Caco-2 (cell line): ENCODE results near the gene GSE1. TPM values are rescaled to one million over a fixed set of nuclear protein-coding genes. Genes with fewer than 3 reads are reported as not detected.

Source experiments
- BruUV-seq: library from RNA; stranded (reverse); fragments of 400-500 nt; replicated peaks from 2 replicates; lab custom pipeline; 2021; lab: Mats Ljungman, UMichigan
- CTCF ChIA-PET: fragments of 300-600 bp; sonication (Branson Sonifier 250); formaldehyde crosslinking; loops from one replicate; lab custom pipeline; 2022; ENCODE audit warnings: antibody characterized with exemption; lab: Charles Lee
- POLR2A ChIA-PET: fragments of 300-600 bp; sonication (Branson Sonifier 250); formaldehyde crosslinking; loops from one replicate; lab custom pipeline; 2022; ENCODE audit warnings: antibody characterized with exemption; lab: Charles Lee
- DNase-seq, 2 experiments: peaks; one replicate each; pipeline versions ENCODE4 v3.0.0 to v3.0.0-alpha.2; 2020 to 2022
- H3K27me3 ChIP-seq: replicated peaks from 2 replicates; pipeline ENCODE4 v1.6.0; 2011; ENCODE audit warnings: low read length; ENCODE audit not compliant: control insufficient read depth, insufficient read depth
- H3K36me3 ChIP-seq: 2 replicates; pipeline ENCODE4 v1.5.1; 2011; ENCODE audit warnings: low read length; ENCODE audit not compliant: control insufficient read depth, insufficient read depth
- H3K4me1 ChIP-seq: fragments of 250-450 bp; sonication (Bioruptor Pico); 2 replicates; pipeline ENCODE4 v1.5.1; 2020; ENCODE audit warnings: mild to moderate bottlenecking
- H3K4me3 ChIP-seq: 2 replicates; pipeline ENCODE4 v1.5.1; 2011; ENCODE audit warnings: low read depth, mild to moderate bottlenecking, control low read depth, low read length
- H3K9me3 ChIP-seq: fragments of 250-450 bp; sonication (Bioruptor Pico); 2 replicates; pipeline ENCODE4 v1.5.1; 2020; ENCODE audit warnings: mild to moderate bottlenecking, moderate library complexity
- H3K27ac Mint-ChIP-seq: one replicate; pipeline ENCODE4 v1.8.0; 2022; ENCODE audit warnings: mixed read lengths; ENCODE audit not compliant: unreplicated experiment
- H3K27me3 Mint-ChIP-seq: one replicate; pipeline ENCODE4 v1.8.0; 2022; ENCODE audit warnings: mixed read lengths; ENCODE audit not compliant: insufficient read depth, unreplicated experiment
- H3K36me3 Mint-ChIP-seq: one replicate; pipeline ENCODE4 v1.8.0; 2022; ENCODE audit warnings: mild to moderate bottlenecking, mixed read lengths; ENCODE audit not compliant: insufficient read depth, unreplicated experiment
- H3K4me1 Mint-ChIP-seq: one replicate; pipeline ENCODE4 v1.8.0; 2022; ENCODE audit warnings: low read depth, mixed read lengths; ENCODE audit not compliant: unreplicated experiment
- H3K4me3 Mint-ChIP-seq: one replicate; pipeline ENCODE4 v1.8.0; 2022; ENCODE audit warnings: mild to moderate bottlenecking, moderate library complexity, mixed read lengths; ENCODE audit not compliant: unreplicated experiment
- H3K9me3 Mint-ChIP-seq: one replicate; pipeline ENCODE4 v1.8.0; 2022; ENCODE audit warnings: mixed read lengths; ENCODE audit not compliant: unreplicated experiment
- intact Hi-C: fragments of 100-400 bp; cut with micrococcal nuclease; formaldehyde crosslinking; loops from one replicate; pipeline ENCODE4 v1.10.0; 2022; ENCODE audit not compliant: unreplicated experiment
- total RNA-seq: library from RNA; stranded (reverse); gene quantifications from 2 replicates; pipeline ENCODE4 v1.2.3, GENCODE V29; 2022
- TF ChIP-seq, protein P1 (sequence below), 2 experiments: fragments of 200-600 bp in 1 of 2; IDR thresholded peaks; 1 replicate in 1 of 2; 2 replicates in 1 of 2; pipeline versions ENCODE4 v1.5.1 to v1.8.0; 2011 to 2022; ENCODE audit warnings: antibody characterized with exemption in 1 of 2, control low read depth in 1 of 2, inconsistent platforms in 1 of 2, low read depth in 1 of 2, low read length in 1 of 2, mild to moderate bottlenecking in 1 of 2, moderate library complexity in 1 of 2; ENCODE audit not compliant: insufficient read depth in 1 of 2, severe bottlenecking in 1 of 2, unreplicated experiment in 1 of 2

Gene GSE1
- total RNA-seq, 1 experiment from 2014 or later: 142 TPM

DNA sequence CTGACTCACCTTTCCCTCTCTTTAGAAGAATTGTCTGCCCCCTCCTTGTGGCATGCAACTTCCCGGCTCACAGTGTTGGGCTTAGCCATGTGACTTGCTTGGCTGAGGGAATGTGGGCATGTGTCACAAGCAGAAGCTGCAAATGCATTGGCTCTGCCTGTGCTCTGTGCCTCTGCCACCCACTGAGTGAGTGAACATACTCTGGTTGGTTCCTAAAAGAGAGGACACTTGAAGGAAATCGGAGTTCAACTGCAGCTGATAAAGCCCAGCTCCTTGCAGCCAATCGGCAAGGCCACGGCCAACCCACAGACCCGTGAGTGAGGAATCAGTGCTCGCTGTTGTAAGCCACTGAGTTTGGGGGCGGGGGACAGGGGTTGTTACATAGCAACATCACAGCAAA is 86.5 kb downstream of the GSE1 start:
- Histone ChIP-seq H3K4me3 (no peak overlapping the region), H3K4me1 (peaks cover 6% of the 10 kb centered on the region; the same call in 1 of the 2 replicates), H3K36me3 (no peaks in the 10 kb centered on the region), H3K9me3 (no peaks in the 10 kb centered on the region), H3K27me3 (no peaks in the 10 kb centered on the region)
- Mint-ChIP-seq H3K4me3 (no peak overlapping the region), H3K36me3 (no peaks in the 10 kb centered on the region), H3K27ac (no peak overlapping the region), H3K9me3 (no peaks in the 10 kb centered on the region), H3K27me3 (no peaks in the 10 kb centered on the region), H3K4me1 (no peaks in the 10 kb centered on the region)
- CTCF ChIA-PET: interaction anchor here (0.5 to 1.6 kb wide), 2 partner anchors 15 to 18 kb away, joined by 5 to 6 read pairs; no protein-coding TSS in a partner anchor
- TF ChIP-seq, protein P1, sequence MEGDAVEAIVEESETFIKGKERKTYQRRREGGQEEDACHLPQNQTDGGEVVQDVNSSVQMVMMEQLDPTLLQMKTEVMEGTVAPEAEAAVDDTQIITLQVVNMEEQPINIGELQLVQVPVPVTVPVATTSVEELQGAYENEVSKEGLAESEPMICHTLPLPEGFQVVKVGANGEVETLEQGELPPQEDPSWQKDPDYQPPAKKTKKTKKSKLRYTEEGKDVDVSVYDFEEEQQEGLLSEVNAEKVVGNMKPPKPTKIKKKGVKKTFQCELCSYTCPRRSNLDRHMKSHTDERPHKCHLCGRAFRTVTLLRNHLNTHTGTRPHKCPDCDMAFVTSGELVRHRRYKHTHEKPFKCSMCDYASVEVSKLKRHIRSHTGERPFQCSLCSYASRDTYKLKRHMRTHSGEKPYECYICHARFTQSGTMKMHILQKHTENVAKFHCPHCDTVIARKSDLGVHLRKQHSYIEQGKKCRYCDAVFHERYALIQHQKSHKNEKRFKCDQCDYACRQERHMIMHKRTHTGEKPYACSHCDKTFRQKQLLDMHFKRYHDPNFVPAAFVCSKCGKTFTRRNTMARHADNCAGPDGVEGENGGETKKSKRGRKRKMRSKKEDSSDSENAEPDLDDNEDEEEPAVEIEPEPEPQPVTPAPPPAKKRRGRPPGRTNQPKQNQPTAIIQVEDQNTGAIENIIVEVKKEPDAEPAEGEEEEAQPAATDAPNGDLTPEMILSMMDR (IDR thresholded peaks at IDR 0.05; ENCODE audit: insufficient read depth in 1 of 2, low read depth in 1 of 2, low read length in 1 of 2, severe bottlenecking in 1 of 2, unreplicated experiment in 1 of 2): no peak
- POLR2A ChIA-PET: no interaction called here
- intact Hi-C loops: no loop called here
- DNase-seq: no peak
- BruUV-seq: no TSS peak

DNA sequence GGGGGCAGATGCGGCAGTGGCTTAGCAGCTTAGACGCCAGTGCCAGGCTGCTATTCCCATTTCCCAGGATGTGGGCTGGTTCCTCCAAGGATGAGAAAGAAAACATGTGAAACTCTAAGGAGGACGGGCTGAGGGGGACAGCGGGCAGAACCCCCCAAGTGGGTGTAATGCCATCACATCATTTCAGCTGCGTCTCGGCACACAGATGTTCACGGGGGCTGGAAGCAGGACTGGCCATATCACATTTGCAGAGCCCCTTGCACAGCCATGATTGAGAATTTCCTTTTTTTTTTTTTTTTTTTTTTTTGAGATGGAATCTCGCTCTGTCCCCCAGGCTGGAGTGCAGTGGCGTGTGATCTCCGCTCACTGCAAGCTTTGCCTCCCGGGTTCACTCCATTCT is 90.9 kb downstream of the GSE1 start:
- peaks cover 9% of the 10 kb centered on the region for H3K4me1 Mint-ChIP-seq
- Histone ChIP-seq H3K4me3 (no peak overlapping the region), H3K9me3 (no peaks in the 10 kb centered on the region), H3K36me3 (no peaks in the 10 kb centered on the region), H3K4me1 (peaks cover 13% of the 10 kb centered on the region), H3K27me3 (no peaks in the 10 kb centered on the region)
- no peaks in the 10 kb centered on the region for H3K9me3 Mint-ChIP-seq
- no peaks in the 10 kb centered on the region for H3K27me3 Mint-ChIP-seq
- H3K27ac Mint-ChIP-seq: no peak overlapping the region
- no TSS peak for BruUV-seq
- intact Hi-C loops: no loop called here
- DNase-seq: no peak
- H3K4me3 Mint-ChIP-seq: no peak overlapping the region
- CTCF ChIA-PET: interaction anchor here (0.7 kb wide), 1 partner anchor 148 kb away, joined by 3 read pairs; no protein-coding TSS in a partner anchor
- TF ChIP-seq, protein P1 (IDR thresholded peaks at IDR 0.05; ENCODE audit: insufficient read depth in 1 of 2, low read depth in 1 of 2, low read length in 1 of 2, severe bottlenecking in 1 of 2, unreplicated experiment in 1 of 2): no peak
- peaks cover 6% of the 10 kb centered on the region for H3K36me3 Mint-ChIP-seq
- POLR2A ChIA-PET: no interaction called here

DNA sequence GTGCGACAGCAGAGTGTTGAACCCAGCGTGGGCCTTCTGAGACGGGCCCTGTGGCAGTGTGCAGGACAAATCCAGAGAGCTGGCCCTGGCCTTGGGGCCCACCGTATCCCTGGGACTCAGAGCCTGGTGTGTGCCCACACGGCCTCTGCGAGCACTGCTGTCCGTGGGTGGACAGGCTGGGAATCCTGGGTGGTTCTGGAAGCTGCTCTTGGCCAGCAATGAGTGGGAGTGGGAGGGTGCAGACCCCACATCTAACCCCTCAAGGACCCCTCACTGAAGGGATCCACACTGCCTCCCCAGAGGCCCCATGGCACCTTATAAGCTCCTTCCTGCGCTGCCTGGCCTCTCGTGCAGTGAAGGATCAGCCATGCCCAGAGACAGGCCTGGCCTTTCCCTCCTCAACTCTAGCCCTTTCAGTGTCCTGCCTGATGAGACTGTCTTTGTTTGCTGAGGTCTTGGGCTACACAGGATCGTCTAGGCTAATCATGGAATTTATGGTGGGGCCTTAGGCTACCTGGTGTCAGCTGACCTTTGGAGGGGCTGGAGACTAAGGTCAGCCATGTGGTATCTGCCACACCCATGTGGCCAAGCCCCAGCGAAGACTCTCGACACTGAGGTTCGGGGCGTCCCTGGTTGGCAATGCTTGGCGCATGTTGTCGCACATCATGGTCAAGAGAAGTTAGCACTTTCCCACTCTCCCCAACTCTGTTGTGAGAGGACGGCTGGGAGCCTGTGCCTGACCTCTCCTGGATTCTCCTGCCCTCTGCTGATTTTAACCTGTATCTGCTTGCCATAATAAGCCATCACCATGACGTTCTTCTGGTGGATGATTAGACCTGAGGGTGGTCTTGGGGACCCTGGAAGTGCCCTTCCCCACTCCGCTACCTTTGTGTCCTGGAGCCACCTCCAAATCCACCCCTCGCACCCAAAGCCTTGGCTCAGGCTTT is 92.1 kb downstream of the GSE1 start:
- no peaks in the 10 kb centered on the region for H3K27me3 Mint-ChIP-seq
- no TSS peak for BruUV-seq
- Histone ChIP-seq H3K27me3 (no peaks in the 10 kb centered on the region), H3K4me1 (peaks cover 11% of the 10 kb centered on the region), H3K4me3 (no peak overlapping the region), H3K36me3 (no peaks in the 10 kb centered on the region), H3K9me3 (no peaks in the 10 kb centered on the region)
- H3K4me1 Mint-ChIP-seq: peaks cover 9% of the 10 kb centered on the region
- no peaks in the 10 kb centered on the region for H3K9me3 Mint-ChIP-seq
- intact Hi-C loops: loop anchor here (1.0 kb wide), 1 partner anchor 30 kb away; no protein-coding TSS in a partner anchor
- peak overlapping the region; percentile 77 for H3K27ac Mint-ChIP-seq
- ChIA-PET POLR2A (interaction anchor here (0.6 kb wide), 1 partner anchor 19 kb away, joined by 4 read pairs; no protein-coding TSS in a partner anchor), CTCF (no interaction called here)
- peaks cover 6% of the 10 kb centered on the region for H3K36me3 Mint-ChIP-seq
- TF ChIP-seq, protein P1 (IDR thresholded peaks at IDR 0.05; ENCODE audit: insufficient read depth in 1 of 2, low read depth in 1 of 2, low read length in 1 of 2, severe bottlenecking in 1 of 2, unreplicated experiment in 1 of 2): no peak
- peak; percentile 53 to 72 for DNase-seq
- no peak overlapping the region for H3K4me3 Mint-ChIP-seq
